Lower leg skin (tissue), 3 donors: ENCODE data around the gene CYB5R2.

ENCODE experiments used
- CTCF ChIP-seq, 3 donors: fragments of 450-650 bp; IDR thresholded peaks; one replicate each; pipeline ENCODE4 v1.5.1; 2016; ENCODE audit warnings: antibody characterized with exemption in 3 of 3, mild to moderate bottlenecking in 3 of 3, moderate library complexity in 2 of 3
- POLR2A ChIP-seq, 2 donors: fragments of 450-650 bp; IDR thresholded peaks; one replicate each; pipeline ENCODE4 v1.6.1; 2016 to 2017; ENCODE audit warnings: antibody characterized with exemption in 2 of 2, mild to moderate bottlenecking in 1 of 2, moderate library complexity in 1 of 2

- peak in 1 of 3 donors; percentile 27 for TF ChIP-seq CTCF (IDR thresholded peaks at IDR 0.05)
- no peak for TF ChIP-seq POLR2A (IDR thresholded peaks at IDR 0.05)
Observed at GRCh38 chr11:7688238-7688826, 15.0 kb upstream of the CYB5R2 start.
